Measurements from ENCODE around the gene TNNT2.

- TF ChIP-seq EZH2 (IDR thresholded peaks at IDR 0.05; ENCODE audit: borderline replicate concordance, low read depth, low read length, poor library complexity, severe bottlenecking) = no peak
- TF ChIP-seq CTCF (conservative IDR thresholded peaks at IDR 0.05; ENCODE audit: low read depth, low read length) = no peak
These were observed 6.3 kb upstream of the TNNT2 start for GRCh38 chr1:201383647-201384405.

All from A673 (cell line).